ENCODE data around the gene CLDN15. TPM values are rescaled to one million over a fixed set of nuclear protein-coding genes. Genes with fewer than 3 reads are reported as not detected.

The CLDN15 gene
- polyA plus RNA-seq, 1 donor (not counting 4 experiments of a cell fraction or from before 2014, with no cell fraction given), result 2.4 TPM

GRCh38 chr7:101236292-101236835, 1.2 kb downstream of the CLDN15 start:
- no peak overlapping the region for H2AFZ ChIP-seq (ENCODE audit: control insufficient read depth, low read length)
- no peak overlapping the region for H3K4me3 ChIP-seq (ENCODE audit: control insufficient read depth in 2 of 3, extremely low read depth in 1 of 3, insufficient read depth in 2 of 3, low read depth in 1 of 3, low read length in 3 of 3)
- TF ChIP-seq CTCF (optimal IDR thresholded peaks at IDR 0.05 in 1 of 3, IDR thresholded peaks at IDR 0.05 in 1 of 3, conservative IDR thresholded peaks at IDR 0.05 in 1 of 3; ENCODE audit: extremely low read depth in 1 of 3, insufficient read depth in 2 of 3, low read length in 3 of 3) (no peak), EZH2 (IDR thresholded peaks at IDR 0.05; ENCODE audit: low read length) (no peak)
- FAIRE-seq (no peak), DNase-seq (ENCODE audit: low read depth, low spot score) (no peak)
- no peak overlapping the region for H3K27ac ChIP-seq (ENCODE audit: control insufficient read depth, insufficient read depth, low read length)
- H3K36me3 ChIP-seq (ENCODE audit: control insufficient read depth in 2 of 2, extremely low read depth in 1 of 2, insufficient read depth in 2 of 2, low read length in 2 of 2), result peaks cover 11 to 25% of the 10 kb centered on the region in 2 experiments
- dilution Hi-C loops (cut with MboI; ENCODE audit: extremely low pct_ligation_motif_present, low sequenced_read_pairs), result no loop called here
- peaks cover 7% of the 10 kb centered on the region for H3K79me2 ChIP-seq (ENCODE audit: control insufficient read depth, insufficient read depth, low read length)
- H3K27me3 ChIP-seq (ENCODE audit: control insufficient read depth, extremely low read depth, insufficient read depth, low read length), result no peaks in the 10 kb centered on the region
- H3K9me3 ChIP-seq (ENCODE audit: control insufficient read depth, low read depth, low read length), result no peaks in the 10 kb centered on the region
- no peaks in the 10 kb centered on the region for H3K9me1 ChIP-seq (ENCODE audit: control insufficient read depth, extremely low read depth, insufficient read depth, low read length)
- no peaks in the 10 kb centered on the region for H4K20me1 ChIP-seq (ENCODE audit: control insufficient read depth, extremely low read depth, insufficient read depth, low read length)
- no peak overlapping the region for H3K9ac ChIP-seq (ENCODE audit: control insufficient read depth, extremely low read depth, insufficient read depth, low read length)
- H3K4me2 ChIP-seq (ENCODE audit: control insufficient read depth, extremely low read depth, insufficient read depth, low read depth, low read length), result no peak overlapping the region
- peaks cover 9% of the 10 kb centered on the region for H3K4me1 ChIP-seq (ENCODE audit: control insufficient read depth, extremely low read depth, insufficient read depth, low read length)

GRCh38 chr7:101235522-101235921, 2.1 kb downstream of the CLDN15 start:
- no peak overlapping the region for H3K27ac ChIP-seq (ENCODE audit: control insufficient read depth, insufficient read depth, low read length)
- FAIRE-seq (no peak), DNase-seq (ENCODE audit: low read depth, low spot score) (no peak)
- dilution Hi-C loops (cut with MboI; ENCODE audit: extremely low pct_ligation_motif_present, low sequenced_read_pairs), result no loop called here
- no peak overlapping the region for H3K9ac ChIP-seq (ENCODE audit: control insufficient read depth, extremely low read depth, insufficient read depth, low read length)
- TF ChIP-seq CTCF (optimal IDR thresholded peaks at IDR 0.05 in 1 of 3, IDR thresholded peaks at IDR 0.05 in 1 of 3, conservative IDR thresholded peaks at IDR 0.05 in 1 of 3; ENCODE audit: extremely low read depth in 1 of 3, insufficient read depth in 2 of 3, low read length in 3 of 3) (no peak), EZH2 (IDR thresholded peaks at IDR 0.05; ENCODE audit: low read length) (no peak)
- H3K79me2 ChIP-seq (ENCODE audit: control insufficient read depth, insufficient read depth, low read length), result peaks cover 1% of the 10 kb centered on the region
- no peak overlapping the region for H2AFZ ChIP-seq (ENCODE audit: control insufficient read depth, low read length)
- H3K4me1 ChIP-seq (ENCODE audit: control insufficient read depth, extremely low read depth, insufficient read depth, low read length), result peaks cover 8% of the 10 kb centered on the region
- H3K9me1 ChIP-seq (ENCODE audit: control insufficient read depth, extremely low read depth, insufficient read depth, low read length), result no peaks in the 10 kb centered on the region
- no peaks in the 10 kb centered on the region for H3K9me3 ChIP-seq (ENCODE audit: control insufficient read depth, low read depth, low read length)
- no peaks in the 10 kb centered on the region for H3K27me3 ChIP-seq (ENCODE audit: control insufficient read depth, extremely low read depth, insufficient read depth, low read length)
- no peak overlapping the region for H3K4me2 ChIP-seq (ENCODE audit: control insufficient read depth, extremely low read depth, insufficient read depth, low read depth, low read length)
- H4K20me1 ChIP-seq (ENCODE audit: control insufficient read depth, extremely low read depth, insufficient read depth, low read length), result no peaks in the 10 kb centered on the region
- H3K36me3 ChIP-seq (ENCODE audit: control insufficient read depth in 2 of 2, extremely low read depth in 1 of 2, insufficient read depth in 2 of 2, low read length in 2 of 2), result peaks cover 6 to 20% of the 10 kb centered on the region in 2 experiments
- H3K4me3 ChIP-seq (ENCODE audit: control insufficient read depth in 2 of 3, extremely low read depth in 1 of 3, insufficient read depth in 2 of 3, low read depth in 1 of 3, low read length in 3 of 3), result no peak overlapping the region

Measured in keratinocyte (primary cell).